Upper lobe of left lung (tissue), 6 donors: ENCODE results near the gene DCP2. TPM values are rescaled to one million over a fixed set of nuclear protein-coding genes. Genes with fewer than 3 reads are reported as not detected.

ENCODE experiments used
- ATAC-seq, 2 donors: fragments of 200-7000 bp; cut with Tn5 transposase; one replicate each; pipeline ENCODE4 v1.9.1; 2022; ENCODE audit warnings: mild to moderate bottlenecking in 2 of 2, moderate library complexity in 2 of 2; ENCODE audit not compliant: low FRiP score in 2 of 2
- DNase-seq, 2 donors: peaks; one replicate each; pipeline ENCODE4 v3.0.0-alpha.2; 2019 to 2020
- H3K27ac ChIP-seq, 4 donors: fragments of 200-600 bp; sonication (generic); one replicate each; pipeline ENCODE4 v1.5.1; 2016 to 2019
- H3K27me3 ChIP-seq, 4 donors: fragments of 200-600 bp; sonication (generic); one replicate each; pipeline ENCODE4 v1.5.1; 2017 to 2019
- H3K36me3 ChIP-seq, 4 donors: fragments of 200-600 bp; sonication (generic); one replicate each; pipeline ENCODE4 v1.5.1; 2016 to 2019
- H3K4me1 ChIP-seq, 4 donors: fragments of 200-600 bp; sonication (generic); one replicate each; pipeline ENCODE4 v1.5.1; 2018 to 2019
- H3K4me3 ChIP-seq, 4 donors: fragments of 200-600 bp; sonication (generic); one replicate each; pipeline ENCODE4 v1.5.1; 2017 to 2019; ENCODE audit warnings: mild to moderate bottlenecking in 2 of 4, moderate library complexity in 1 of 4
- H3K9me3 ChIP-seq, 4 donors: fragments of 200-600 bp; sonication (generic); one replicate each; pipeline ENCODE4 v1.5.1; 2018 to 2019
- EP300 ChIP-seq, 4 donors: sonication (generic); formaldehyde crosslinking; IDR thresholded peaks; one replicate each; pipeline ENCODE4 v1.5.1; 2017; ENCODE audit warnings: antibody characterized with exemption in 4 of 4, control low read depth in 2 of 4
- POLR2A ChIP-seq, 4 donors: fragments of 450-650 bp; IDR thresholded peaks; one replicate each; pipeline ENCODE4 v1.5.1; 2016 to 2017; ENCODE audit warnings: antibody characterized with exemption in 4 of 4, mild to moderate bottlenecking in 2 of 4
- POLR2AphosphoS5 ChIP-seq, 2 donors: sonication (generic); formaldehyde crosslinking; IDR thresholded peaks; one replicate each; pipeline ENCODE4 v1.5.1; 2017; ENCODE audit warnings: antibody characterized with exemption in 2 of 2
- WGBS, 2 donors: methylation state at CpG; one replicate each; pipeline ENCODE4 v1.1.5; 2017 to 2018; 5-methylcytosine and 5-hydroxymethylcytosine counted together
- total RNA-seq, 6 donors: library from RNA; depleted of rRNA in 4 of 6; stranded (reverse); fragments of >200 nt in 4 of 6; gene quantifications; one replicate each; pipeline versions ENCODE4 v1.1.0 to v1.2.1, GENCODE V29; 2016 to 2021
- TF ChIP-seq, protein P1 (sequence below), 6 experiments: fragments of 450-650 bp in 4 of 6; fragments of 200-600 bp in 2 of 6; sonication (generic) in 2 of 6; IDR thresholded peaks; one replicate each; pipeline ENCODE4 v1.5.1; 2016 to 2019; ENCODE audit warnings: antibody characterized with exemption in 6 of 6
- donor health status: DM: no; HTN: no; CAD: no; lungs with moderate emphysema.
- donor health status: DM: no; HTN: yes; CAD: no; lungs with severe emphysema.

DCP2 gene
- total RNA-seq, 6 donors from 2014 or later = 17.8 to 111 (median 53.2) TPM

DNA sequence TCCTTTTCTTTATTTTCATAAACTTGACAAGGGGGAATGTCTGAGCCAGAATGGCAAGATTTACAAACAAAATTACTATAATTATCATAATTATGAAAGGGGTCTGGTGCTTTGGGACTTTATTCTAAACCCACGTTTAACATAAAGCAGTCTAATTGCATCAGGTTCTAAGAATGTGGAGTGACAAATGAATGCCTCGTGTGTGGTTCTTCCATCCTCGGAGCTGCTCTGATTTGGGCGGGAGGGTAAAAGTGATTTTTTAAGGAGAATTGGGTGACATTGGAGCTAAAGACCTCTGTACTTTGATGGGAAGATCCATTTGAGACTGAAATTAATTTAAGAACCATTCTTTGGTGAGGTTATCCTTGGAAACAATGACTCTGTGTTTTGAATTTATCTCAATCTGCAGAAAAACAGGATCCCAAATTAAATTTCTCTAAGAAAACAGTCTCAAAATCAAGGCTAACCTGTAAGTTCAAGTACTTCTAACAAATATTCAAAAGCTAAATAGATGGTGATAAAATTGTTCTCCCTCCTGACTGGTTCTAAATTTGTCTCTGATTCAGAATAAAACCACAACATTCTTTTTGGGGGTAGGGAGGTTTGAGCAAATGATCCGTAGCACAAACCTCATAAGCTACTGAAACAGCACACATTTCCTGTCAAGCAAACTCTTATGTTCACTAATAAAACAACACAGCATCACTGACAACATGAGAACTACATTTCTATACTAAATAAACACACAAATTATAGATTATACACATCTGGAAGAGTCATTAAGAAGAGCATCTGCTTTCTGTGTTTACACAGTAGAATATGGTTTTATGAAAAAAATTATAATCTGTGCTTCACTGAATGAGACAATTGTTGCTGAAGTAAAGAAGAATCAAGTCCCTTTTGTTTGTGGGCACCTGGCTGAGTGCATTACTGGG is 85.5 kb downstream of the DCP2 start:
- Histone ChIP-seq H3K27me3 (no peaks in the 10 kb centered on the region), H3K4me1 (peaks cover 0 to 10% (median 3%) of the 10 kb centered on the region in 4 donors), H3K9me3 (no peaks in the 10 kb centered on the region), H3K36me3 (peaks cover 0 to 34% (median 8%) of the 10 kb centered on the region in 4 donors), H3K4me3 (no peak overlapping the region), H3K27ac (no peak overlapping the region)
- ATAC-seq (no peak), DNase-seq (no peak)
- 81 to 82% methylated on average over 5 of the region's 5 CpGs for WGBS, 2 donors
- TF ChIP-seq, protein P1, sequence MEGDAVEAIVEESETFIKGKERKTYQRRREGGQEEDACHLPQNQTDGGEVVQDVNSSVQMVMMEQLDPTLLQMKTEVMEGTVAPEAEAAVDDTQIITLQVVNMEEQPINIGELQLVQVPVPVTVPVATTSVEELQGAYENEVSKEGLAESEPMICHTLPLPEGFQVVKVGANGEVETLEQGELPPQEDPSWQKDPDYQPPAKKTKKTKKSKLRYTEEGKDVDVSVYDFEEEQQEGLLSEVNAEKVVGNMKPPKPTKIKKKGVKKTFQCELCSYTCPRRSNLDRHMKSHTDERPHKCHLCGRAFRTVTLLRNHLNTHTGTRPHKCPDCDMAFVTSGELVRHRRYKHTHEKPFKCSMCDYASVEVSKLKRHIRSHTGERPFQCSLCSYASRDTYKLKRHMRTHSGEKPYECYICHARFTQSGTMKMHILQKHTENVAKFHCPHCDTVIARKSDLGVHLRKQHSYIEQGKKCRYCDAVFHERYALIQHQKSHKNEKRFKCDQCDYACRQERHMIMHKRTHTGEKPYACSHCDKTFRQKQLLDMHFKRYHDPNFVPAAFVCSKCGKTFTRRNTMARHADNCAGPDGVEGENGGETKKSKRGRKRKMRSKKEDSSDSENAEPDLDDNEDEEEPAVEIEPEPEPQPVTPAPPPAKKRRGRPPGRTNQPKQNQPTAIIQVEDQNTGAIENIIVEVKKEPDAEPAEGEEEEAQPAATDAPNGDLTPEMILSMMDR (IDR thresholded peaks at IDR 0.05) = no peak

DNA sequence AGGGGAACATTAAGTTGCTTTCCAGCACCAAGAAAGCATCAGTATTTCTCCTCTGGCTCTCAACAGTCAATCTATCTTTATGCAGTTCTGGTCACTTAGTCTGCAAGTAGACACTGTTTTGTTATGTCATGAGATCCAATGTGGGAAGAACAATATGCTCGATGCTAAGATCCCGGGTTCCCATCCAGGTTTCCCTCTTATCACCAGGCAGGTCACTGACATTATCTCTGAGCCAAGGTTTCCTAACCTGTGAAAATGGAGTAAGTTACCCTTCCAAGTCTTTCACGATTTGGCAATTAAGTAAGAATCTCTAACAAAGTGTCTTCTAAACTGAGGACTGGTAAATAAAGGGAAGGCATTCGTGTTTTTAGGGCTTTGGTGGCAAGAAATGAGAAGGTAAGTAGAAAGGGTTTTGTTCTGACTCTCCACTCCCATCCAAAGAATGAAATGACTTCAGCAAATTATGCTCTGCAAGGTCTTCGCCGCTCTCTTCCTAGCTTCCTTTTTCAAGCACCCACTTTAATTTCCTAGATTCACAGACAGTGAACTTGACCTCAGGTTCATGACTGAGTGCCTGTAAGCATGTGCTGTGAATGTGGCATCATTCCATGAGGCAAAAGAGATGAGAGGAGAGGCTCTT is 86.4 kb downstream of the DCP2 start:
- TF ChIP-seq POLR2AphosphoS5 (IDR thresholded peaks at IDR 0.05) (no peak), EP300 (IDR thresholded peaks at IDR 0.05) (no peak), POLR2A (IDR thresholded peaks at IDR 0.05) (no peak)
- TF ChIP-seq, protein P1 (IDR thresholded peaks at IDR 0.05) = no peak
- WGBS, 2 donors = 84 to 92% methylated on average over 6 of the region's 6 CpGs
- no peak for DNase-seq
- peaks cover 0 to 10% (median 3%) of the 10 kb centered on the region in 4 donors for H3K4me1 ChIP-seq
- no peak for ATAC-seq
- H3K36me3 ChIP-seq = peaks cover 0 to 34% (median 8%) of the 10 kb centered on the region in 4 donors
- H3K27me3 ChIP-seq = no peaks in the 10 kb centered on the region
- no peak overlapping the region for H3K4me3 ChIP-seq
- no peak overlapping the region for H3K27ac ChIP-seq
- no peaks in the 10 kb centered on the region for H3K9me3 ChIP-seq

DNA sequence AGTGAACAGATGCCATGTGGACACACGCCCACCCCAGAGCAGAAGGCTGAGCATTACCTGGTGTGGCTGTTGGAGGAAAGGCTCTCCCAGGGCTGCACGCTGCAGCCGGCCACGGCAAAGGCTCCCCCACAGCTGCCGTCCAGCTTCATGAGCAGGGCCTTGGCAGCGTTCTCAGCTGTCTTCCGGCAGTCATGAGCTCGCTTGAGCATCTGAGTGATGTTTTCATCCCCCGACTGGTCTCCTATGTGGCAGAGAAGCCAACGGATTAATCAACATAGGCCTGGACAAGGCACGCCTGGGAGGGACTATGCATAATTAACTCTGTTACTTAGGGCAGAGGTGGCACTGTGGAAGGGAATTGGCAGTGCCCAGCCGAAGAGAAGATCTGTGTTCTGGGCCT is 87.3 kb downstream of the DCP2 start:
- 93% methylated on average over 5 to 12 of the region's 12 CpGs for WGBS, 2 donors
- H3K4me1 ChIP-seq = peaks cover 0 to 8% (median 3%) of the 10 kb centered on the region in 4 donors

DNA sequence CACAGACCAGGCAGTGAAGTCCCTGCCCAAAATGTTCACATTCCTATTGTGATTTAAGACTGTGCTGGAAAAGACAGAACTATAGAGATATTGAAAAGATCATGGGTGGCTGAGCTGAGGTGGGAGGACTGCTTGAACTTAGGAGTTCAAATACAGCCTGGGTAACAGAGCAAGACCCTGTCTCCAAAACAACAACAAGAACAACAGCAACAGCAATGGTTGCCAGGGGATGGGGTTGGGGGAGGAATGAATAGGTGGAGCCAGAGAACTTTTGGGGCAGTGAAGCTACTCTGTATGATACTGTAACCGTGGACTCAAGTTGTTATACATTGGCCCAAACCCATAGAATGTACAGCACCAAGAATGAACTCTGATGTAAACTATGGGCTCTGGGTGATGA is 88.2 kb downstream of the DCP2 start:
- Histone ChIP-seq H3K4me1 (no peaks in the 10 kb centered on the region), H3K27me3 (no peaks in the 10 kb centered on the region), H3K9me3 (no peaks in the 10 kb centered on the region), H3K27ac (no peak overlapping the region), H3K36me3 (peaks cover 0 to 39% (median 10%) of the 10 kb centered on the region in 4 donors), H3K4me3 (no peak overlapping the region)
- 93 to 100% methylated on average over 1 of the region's 1 CpG for WGBS, 2 donors
- ATAC-seq = no peak
- TF ChIP-seq POLR2A (IDR thresholded peaks at IDR 0.05) = no peak
- TF ChIP-seq POLR2AphosphoS5 (IDR thresholded peaks at IDR 0.05) = no peak
- TF ChIP-seq EP300 (IDR thresholded peaks at IDR 0.05) = no peak
- TF ChIP-seq, protein P1 (IDR thresholded peaks at IDR 0.05) = no peak
- DNase-seq = no peak

More for the DNA sequence above, 87.3 kb downstream of the DCP2 start:
- no peaks in the 10 kb centered on the region for H3K9me3 ChIP-seq
- H3K27me3 ChIP-seq = no peaks in the 10 kb centered on the region
- ATAC-seq (no peak), DNase-seq (peak in 1 of 2 donors; percentile 54)
- H3K4me3 ChIP-seq = no peak overlapping the region
- peaks cover 0 to 39% (median 10%) of the 10 kb centered on the region in 4 donors for H3K36me3 ChIP-seq
- TF ChIP-seq POLR2AphosphoS5 (IDR thresholded peaks at IDR 0.05) (no peak), POLR2A (IDR thresholded peaks at IDR 0.05) (no peak), EP300 (IDR thresholded peaks at IDR 0.05) (no peak)
- TF ChIP-seq, protein P1 (IDR thresholded peaks at IDR 0.05) = no peak
- H3K27ac ChIP-seq = no peak overlapping the region
